Measurements from ENCODE around the gene SYNE2. TPM values are rescaled to one million over a fixed set of nuclear protein-coding genes. Genes with fewer than 3 reads are reported as not detected.

SYNE2 gene
- total RNA-seq, 2 experiments from 2014 or later: 150 to 212 TPM

- no peaks in the 10 kb centered on the region for H3K9me2 ChIP-seq (ENCODE audit: insufficient read depth, low read length)
- H3K36me3 ChIP-seq (ENCODE audit: insufficient read depth, low read length): peaks cover 21% of the 10 kb centered on the region
- H3K79me2 ChIP-seq (ENCODE audit: insufficient read depth, low read depth, low read length): peaks cover 39% of the 10 kb centered on the region
- POLR2A ChIA-PET: interaction anchor here (0.6 to 3.3 kb wide), 22 partner anchors 9 to 1081 kb away, joined by 3 to 23 read pairs (median 4); partner anchors contain the start of gene ESR2
- peak; percentile 96 for DNase-seq (ENCODE audit: low spot score)
- H3K4me1 ChIP-seq (ENCODE audit: insufficient read depth, low read length, poor library complexity, severe bottlenecking): peaks cover 67% of the 10 kb centered on the region
- no peak for TF ChIP-seq EZH2phosphoT487 (IDR thresholded peaks at IDR 0.05; ENCODE audit: borderline replicate concordance, low read depth, low read length)
- CTCF ChIA-PET (ENCODE audit: unreplicated experiment): interaction anchor here (1.0 to 1.3 kb wide), 2 partner anchors 58 to 68 kb away, joined by 3 to 4 read pairs; no protein-coding TSS in a partner anchor
- peak overlapping the region; percentile 84 for H3K4me2 ChIP-seq (ENCODE audit: low read length)
- H4K20me1 ChIP-seq (ENCODE audit: insufficient read depth, low read length): no peaks in the 10 kb centered on the region
- H3K4me3 ChIP-seq (ENCODE audit: low read depth, low read length, poor library complexity, severe bottlenecking): peak overlapping the region; percentile 78
- H2AFZ ChIP-seq (ENCODE audit: low read length): peak overlapping the region; percentile 42; the same call in 1 of the 2 replicates
- intact Hi-C loops (cut with micrococcal nuclease; ENCODE audit: unreplicated experiment): loop anchor here (1.0 to 10.0 kb wide), 7 partner anchors 58 to 1116 kb away; partner anchors contain the start of genes ESR2, MTHFD1, SGPP1 and ZBTB25
- peak overlapping the region; percentile 98 for H3K27ac ChIP-seq (ENCODE audit: low read depth, low read length, poor library complexity, severe bottlenecking)
- no TSS peak for BruUV-seq (replicated peaks)
- no peaks in the 10 kb centered on the region for H3K9me3 ChIP-seq (ENCODE audit: low read length)
Measured at GRCh38 chr14:64235652-64236640, 383.1 kb downstream of the SYNE2 start.

DNA sequence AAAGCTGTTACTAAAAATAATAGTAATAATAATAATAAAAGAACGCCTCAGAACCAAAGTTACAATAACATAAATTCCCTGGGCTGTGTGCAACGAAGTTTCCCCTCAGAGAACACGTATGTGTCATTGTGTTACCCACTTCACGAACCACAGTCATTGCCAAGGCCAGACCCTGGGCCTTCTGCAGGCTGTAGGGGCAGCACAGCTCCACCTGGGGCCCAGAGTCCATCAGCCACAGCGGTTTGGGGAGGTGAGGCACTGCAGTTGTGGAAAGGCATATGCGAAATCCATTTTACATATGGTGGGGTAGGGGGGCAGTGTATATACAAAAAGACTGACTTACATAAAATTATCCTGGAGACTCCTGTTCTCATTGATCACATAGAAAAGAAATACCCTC, 385.2 kb downstream of the SYNE2 start:
- CTCF ChIA-PET (ENCODE audit: unreplicated experiment): no interaction called here
- peaks cover 18% of the 10 kb centered on the region for H3K79me2 ChIP-seq (ENCODE audit: insufficient read depth, low read depth, low read length)
- intact Hi-C loops (cut with micrococcal nuclease; ENCODE audit: unreplicated experiment): loop anchor here (5.0 to 10.0 kb wide), 5 partner anchors 149 to 1114 kb away; partner anchors contain the start of genes MTHFD1 and SGPP1
- peaks cover 6% of the 10 kb centered on the region; the same call in 1 of the 2 replicates for H3K9me3 ChIP-seq (ENCODE audit: low read length)
- POLR2A ChIA-PET: interaction anchor here (0.6 to 3.3 kb wide), 6 partner anchors 11 to 652 kb away, joined by 3 to 16 read pairs (median 4); no protein-coding TSS in a partner anchor
- H2AFZ ChIP-seq (ENCODE audit: low read length): peak overlapping the region; percentile 81; the same call in 1 of the 2 replicates
- peaks cover 46% of the 10 kb centered on the region for H3K4me1 ChIP-seq (ENCODE audit: insufficient read depth, low read length, poor library complexity, severe bottlenecking)
- H3K27ac ChIP-seq (ENCODE audit: low read depth, low read length, poor library complexity, severe bottlenecking): peak overlapping the region; percentile 9
- no TSS peak for BruUV-seq (replicated peaks)
- no peaks in the 10 kb centered on the region for H4K20me1 ChIP-seq (ENCODE audit: insufficient read depth, low read length)
- peak overlapping the region; percentile 29 for H3K4me2 ChIP-seq (ENCODE audit: low read length)
- no peaks in the 10 kb centered on the region for H3K9me2 ChIP-seq (ENCODE audit: insufficient read depth, low read length)
- peak; percentile 20 for DNase-seq (ENCODE audit: low spot score)
- TF ChIP-seq EZH2phosphoT487 (IDR thresholded peaks at IDR 0.05; ENCODE audit: borderline replicate concordance, low read depth, low read length): no peak
- TF ChIP-seq, protein P1, sequence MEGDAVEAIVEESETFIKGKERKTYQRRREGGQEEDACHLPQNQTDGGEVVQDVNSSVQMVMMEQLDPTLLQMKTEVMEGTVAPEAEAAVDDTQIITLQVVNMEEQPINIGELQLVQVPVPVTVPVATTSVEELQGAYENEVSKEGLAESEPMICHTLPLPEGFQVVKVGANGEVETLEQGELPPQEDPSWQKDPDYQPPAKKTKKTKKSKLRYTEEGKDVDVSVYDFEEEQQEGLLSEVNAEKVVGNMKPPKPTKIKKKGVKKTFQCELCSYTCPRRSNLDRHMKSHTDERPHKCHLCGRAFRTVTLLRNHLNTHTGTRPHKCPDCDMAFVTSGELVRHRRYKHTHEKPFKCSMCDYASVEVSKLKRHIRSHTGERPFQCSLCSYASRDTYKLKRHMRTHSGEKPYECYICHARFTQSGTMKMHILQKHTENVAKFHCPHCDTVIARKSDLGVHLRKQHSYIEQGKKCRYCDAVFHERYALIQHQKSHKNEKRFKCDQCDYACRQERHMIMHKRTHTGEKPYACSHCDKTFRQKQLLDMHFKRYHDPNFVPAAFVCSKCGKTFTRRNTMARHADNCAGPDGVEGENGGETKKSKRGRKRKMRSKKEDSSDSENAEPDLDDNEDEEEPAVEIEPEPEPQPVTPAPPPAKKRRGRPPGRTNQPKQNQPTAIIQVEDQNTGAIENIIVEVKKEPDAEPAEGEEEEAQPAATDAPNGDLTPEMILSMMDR (conservative IDR thresholded peaks at IDR 0.05; ENCODE audit: low read length): 0 out of 2 replicates have a peak, but pooled peaks have one; percentile 35
- no peaks in the 10 kb centered on the region for H3K36me3 ChIP-seq (ENCODE audit: insufficient read depth, low read length)
- no peak overlapping the region for H3K4me3 ChIP-seq (ENCODE audit: low read depth, low read length, poor library complexity, severe bottlenecking)

GRCh38 chr14:64238631-64239030, 385.8 kb downstream of the SYNE2 start:
- peaks cover 13% of the 10 kb centered on the region for H3K79me2 ChIP-seq (ENCODE audit: insufficient read depth, low read depth, low read length)

More at GRCh38 chr14:64238631-64239030, 385.8 kb downstream of the SYNE2 start:
- TF ChIP-seq, protein P1 (conservative IDR thresholded peaks at IDR 0.05; ENCODE audit: low read length): no peak
- no peak for TF ChIP-seq EZH2phosphoT487 (IDR thresholded peaks at IDR 0.05; ENCODE audit: borderline replicate concordance, low read depth, low read length)
- H4K20me1 ChIP-seq (ENCODE audit: insufficient read depth, low read length): no peaks in the 10 kb centered on the region
- BruUV-seq (replicated peaks): no TSS peak
- no peaks in the 10 kb centered on the region for H3K9me2 ChIP-seq (ENCODE audit: insufficient read depth, low read length)
- peak overlapping the region; percentile 81 for H2AFZ ChIP-seq (ENCODE audit: low read length)
- H3K4me3 ChIP-seq (ENCODE audit: low read depth, low read length, poor library complexity, severe bottlenecking): no peak overlapping the region
- peak overlapping the region; percentile 9 for H3K27ac ChIP-seq (ENCODE audit: low read depth, low read length, poor library complexity, severe bottlenecking)
- H3K4me2 ChIP-seq (ENCODE audit: low read length): peak overlapping the region; percentile 29
- ChIA-PET CTCF (ENCODE audit: unreplicated experiment) (no interaction called here), POLR2A (interaction anchor here (0.7 to 3.3 kb wide), 3 partner anchors 10 to 217 kb away, joined by 3 to 16 read pairs (median 3); no protein-coding TSS in a partner anchor)
- peaks cover 10% of the 10 kb centered on the region; the same call in 1 of the 2 replicates for H3K9me3 ChIP-seq (ENCODE audit: low read length)
- peaks cover 46% of the 10 kb centered on the region for H3K4me1 ChIP-seq (ENCODE audit: insufficient read depth, low read length, poor library complexity, severe bottlenecking)
- no peaks in the 10 kb centered on the region for H3K36me3 ChIP-seq (ENCODE audit: insufficient read depth, low read length)
- intact Hi-C loops (cut with micrococcal nuclease; ENCODE audit: unreplicated experiment): loop anchor here (5.0 to 10.0 kb wide), 5 partner anchors 149 to 1114 kb away; partner anchors contain the start of genes MTHFD1 and SGPP1
- DNase-seq (ENCODE audit: low spot score): no peak
